ENCODE measurements around the gene OTOS.

OTOS gene

GRCh38 chr2:240166761-240167587 is 26.5 kb upstream of the OTOS start:
- no peak for DNase-seq

- no peak for DNase-seq
Measured at GRCh38 chr2:240166191-240166590, 25.7 kb upstream of the OTOS start.

DNA sequence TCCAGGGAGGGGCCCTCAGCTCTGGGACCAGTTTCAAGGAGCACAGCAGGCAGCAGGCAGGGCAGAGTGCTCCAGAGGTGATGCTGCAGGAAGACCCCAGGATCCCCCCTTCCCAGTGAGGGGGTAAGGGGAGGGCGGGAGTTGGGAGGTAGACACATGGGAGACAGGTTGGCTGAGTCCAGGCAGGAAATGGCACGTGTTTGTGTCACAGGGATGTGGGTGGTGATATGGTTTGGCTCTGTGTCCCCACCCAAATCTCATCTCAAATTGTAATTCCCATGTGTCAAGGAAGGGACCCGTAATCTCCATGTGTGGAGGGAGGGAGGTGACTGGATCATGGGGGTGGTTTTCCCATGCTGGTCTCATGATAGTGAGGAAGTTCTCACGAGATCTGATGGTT is 25.2 kb upstream of the OTOS start:
- no peak for DNase-seq

- DNase-seq = no peak
Measured at GRCh38 chr2:240165034-240165433, 24.6 kb upstream of the OTOS start.

- no peak for DNase-seq
Measured at GRCh38 chr2:240164586-240164985, 24.1 kb upstream of the OTOS start.

GRCh38 chr2:240163844-240164574 is 23.6 kb upstream of the OTOS start:
- no peak for DNase-seq

DNA sequence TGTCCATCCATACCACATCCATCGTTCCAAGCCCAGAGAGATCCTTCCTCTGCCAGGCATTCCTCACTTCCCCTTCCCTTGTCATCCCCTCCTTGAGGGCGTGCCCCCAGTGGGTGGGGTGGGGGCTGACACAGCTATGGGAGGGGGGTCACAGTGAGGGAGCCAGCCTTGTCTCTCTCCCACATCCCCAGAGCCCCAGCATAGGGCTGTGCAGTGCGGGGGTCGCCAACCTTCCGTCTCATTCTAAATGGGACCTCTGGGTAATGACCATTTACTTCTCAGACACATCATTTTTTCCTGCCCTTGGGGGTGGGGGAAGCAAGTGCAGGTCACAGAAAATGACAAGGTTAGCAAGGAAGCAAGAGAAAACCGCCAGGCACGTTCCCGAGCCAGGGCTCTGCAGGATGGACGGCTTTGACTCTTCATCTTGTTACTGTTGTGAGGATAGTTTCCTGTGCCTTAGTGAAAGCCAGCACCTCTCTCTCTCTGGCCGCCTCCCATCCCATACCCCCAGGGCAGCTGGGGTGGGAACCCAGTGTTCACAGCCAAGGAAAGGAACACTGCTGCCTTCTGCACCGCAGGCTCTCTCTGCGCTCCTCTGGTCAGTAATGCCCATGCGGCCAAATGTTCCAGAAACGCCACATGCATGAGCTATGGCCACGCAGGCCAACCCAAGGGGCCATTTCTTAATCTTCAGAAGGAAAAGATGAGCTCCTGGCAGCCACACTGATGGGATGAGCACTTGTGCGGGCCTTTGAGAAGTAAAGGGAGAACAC is 22.7 kb upstream of the OTOS start:
- DNase-seq = no peak

- no peak for DNase-seq
Measured at GRCh38 chr2:240162531-240162930, 22.1 kb upstream of the OTOS start.

DNA sequence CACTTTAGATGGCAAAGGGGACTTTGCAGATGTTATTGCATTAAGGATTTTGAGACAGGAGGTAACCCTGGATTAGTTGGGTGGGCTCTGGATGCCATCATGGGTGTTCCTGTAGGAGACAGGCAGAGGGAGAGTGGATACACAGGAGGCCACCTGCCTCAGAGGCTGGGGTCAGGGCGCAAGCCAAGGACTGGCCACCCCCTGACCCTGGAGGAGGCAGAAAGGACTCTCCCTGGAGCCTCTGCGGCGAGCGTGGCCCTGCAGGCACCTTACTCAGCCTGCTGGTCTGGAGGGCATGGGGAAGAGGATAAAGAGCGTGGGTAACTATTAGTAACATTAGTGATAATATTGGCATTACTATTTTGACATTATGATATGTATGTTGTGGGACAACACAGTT is 21.6 kb upstream of the OTOS start:
- DNase-seq = no peak

DNA sequence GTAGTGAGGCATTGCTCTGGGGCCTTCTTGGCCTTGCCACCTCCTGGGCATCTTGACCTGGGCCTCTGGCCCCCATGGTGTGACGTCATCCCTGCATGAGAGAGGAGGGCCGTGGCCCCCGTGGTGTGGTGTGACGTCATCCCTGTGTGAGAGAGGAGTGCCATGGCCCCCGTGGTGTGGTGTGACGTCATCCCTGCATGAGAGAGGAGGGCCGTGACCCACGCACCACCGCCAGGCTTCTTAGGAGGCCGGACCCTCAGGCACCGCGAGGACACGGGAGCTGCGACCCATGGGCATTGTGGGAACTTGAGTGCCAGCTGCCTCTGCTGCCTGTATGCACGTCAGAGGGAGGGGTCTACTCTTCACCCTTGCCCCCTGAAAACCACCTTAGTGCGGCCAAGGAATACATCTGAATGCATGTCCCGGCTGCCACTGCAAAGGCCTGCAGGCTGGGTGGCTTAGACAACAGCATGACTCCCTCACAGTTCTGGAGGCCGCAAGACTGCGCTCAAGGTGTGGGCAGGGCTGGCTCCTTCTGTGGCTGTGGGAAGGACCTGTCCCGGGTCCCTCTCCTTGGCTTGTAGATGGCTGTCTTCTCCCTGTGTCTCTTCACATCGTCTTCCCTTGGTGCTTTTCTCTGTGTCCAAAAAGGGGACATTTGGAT is 20.8 kb upstream of the OTOS start:
- no peak for DNase-seq

GRCh38 chr2:240160291-240161086 is 20.0 kb upstream of the OTOS start:
- no peak for DNase-seq

DNA sequence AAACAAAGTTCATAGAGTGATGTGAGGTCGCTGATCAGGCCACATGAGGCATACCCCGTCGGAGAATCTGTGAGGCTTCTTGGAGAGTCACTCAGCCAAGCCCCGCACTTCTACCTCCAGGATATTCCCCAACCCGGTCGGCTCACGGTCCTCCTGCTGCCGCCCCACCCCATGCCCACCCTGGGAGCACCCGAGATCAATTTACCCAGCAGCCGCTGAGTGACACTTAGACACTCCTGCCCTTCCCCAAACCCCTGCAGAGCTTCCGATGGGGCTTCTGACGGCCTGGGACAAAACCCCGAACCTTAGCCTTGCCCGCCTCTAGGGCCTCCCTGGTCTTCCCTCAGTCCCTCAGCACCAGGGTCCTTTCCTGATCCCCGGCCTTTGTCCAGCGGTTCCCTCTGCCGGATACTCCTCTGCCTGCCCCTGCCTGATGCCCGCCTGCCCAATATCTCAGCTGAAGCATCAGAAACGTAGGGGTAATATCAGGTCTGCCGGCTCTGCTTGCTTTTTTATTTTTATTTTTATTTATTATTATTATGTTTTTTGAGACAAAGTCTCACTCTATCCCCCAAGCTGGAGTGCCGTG is 18.9 kb upstream of the OTOS start:
- no peak for DNase-seq

GRCh38 chr2:240157147-240157470 is 16.7 kb upstream of the OTOS start:
- DNase-seq = no peak

GRCh38 chr2:240156435-240157146 is 16.1 kb upstream of the OTOS start:
- no peak for DNase-seq

DNA sequence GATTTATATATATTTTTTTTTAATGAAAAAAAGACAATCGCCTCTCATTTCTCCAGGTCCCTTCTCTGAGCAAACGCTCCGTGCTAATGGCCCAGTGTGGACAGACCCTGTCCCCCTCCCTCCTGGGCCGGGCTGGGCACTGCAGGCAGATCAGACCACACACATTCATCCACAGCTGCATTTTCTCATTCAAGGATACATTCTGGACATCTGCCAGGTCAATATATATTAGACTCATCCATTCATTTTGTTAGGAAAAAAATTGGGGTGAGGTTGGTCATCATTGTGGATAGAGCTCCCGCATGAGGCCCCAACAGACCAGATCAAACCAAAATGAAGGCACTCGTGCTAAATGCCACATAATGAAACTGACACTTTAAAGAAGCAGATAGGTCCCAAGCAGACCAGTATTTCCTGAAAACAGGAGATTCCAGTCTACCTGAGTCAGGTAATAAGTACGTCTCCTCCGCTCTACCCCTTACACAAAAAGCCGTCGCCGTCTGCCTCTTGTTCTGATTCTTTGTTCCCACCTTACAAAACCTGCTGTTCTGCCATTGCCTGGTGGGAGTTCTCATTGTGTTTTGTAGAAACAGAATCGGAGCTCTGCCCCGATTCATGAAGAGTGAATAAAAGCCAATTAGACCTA is 15.4 kb upstream of the OTOS start:
- DNase-seq = no peak

- no peak for DNase-seq
Measured at GRCh38 chr2:240155048-240155744, 14.7 kb upstream of the OTOS start.

DNA sequence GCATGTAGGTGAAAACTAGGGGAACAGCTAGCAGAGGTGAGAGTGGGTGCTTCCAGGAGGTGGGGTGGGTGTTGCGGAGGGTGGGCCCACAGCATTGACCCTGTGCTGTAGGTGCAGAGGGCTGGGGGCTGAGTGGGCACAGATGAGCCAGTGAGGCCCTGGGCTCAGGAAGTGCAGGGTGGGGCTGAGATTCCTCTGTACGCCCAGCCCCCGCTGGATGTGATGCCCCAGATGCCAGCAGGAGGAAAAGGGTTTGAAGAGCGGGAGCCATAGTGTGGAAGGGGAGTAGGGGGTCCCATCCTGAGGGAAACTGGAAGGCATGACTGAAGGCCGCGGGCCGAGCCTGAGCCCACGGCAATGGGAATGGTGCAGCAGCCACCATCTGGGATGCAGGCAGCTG is 14.1 kb upstream of the OTOS start:
- DNase-seq = no peak

DNA sequence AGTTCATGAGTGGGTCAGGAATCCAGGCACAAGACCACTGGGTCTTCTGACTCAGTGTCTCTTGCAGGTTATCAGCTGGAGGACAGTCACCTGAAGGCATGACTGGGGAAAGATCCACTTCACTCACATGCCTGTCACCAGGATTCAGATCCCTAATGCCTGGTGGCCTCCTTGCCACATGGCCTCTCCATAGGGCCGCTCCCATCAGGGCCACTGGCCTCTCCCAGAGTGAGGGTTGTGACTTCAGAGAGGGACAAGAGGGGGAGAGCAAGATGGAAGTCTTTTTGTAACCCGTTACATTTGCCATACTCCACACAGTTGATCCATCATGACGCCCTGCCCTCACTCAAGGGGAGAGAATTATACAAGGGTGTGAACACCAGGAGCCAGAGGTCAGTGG is 13.0 kb upstream of the OTOS start:
- DNase-seq = no peak

DNA sequence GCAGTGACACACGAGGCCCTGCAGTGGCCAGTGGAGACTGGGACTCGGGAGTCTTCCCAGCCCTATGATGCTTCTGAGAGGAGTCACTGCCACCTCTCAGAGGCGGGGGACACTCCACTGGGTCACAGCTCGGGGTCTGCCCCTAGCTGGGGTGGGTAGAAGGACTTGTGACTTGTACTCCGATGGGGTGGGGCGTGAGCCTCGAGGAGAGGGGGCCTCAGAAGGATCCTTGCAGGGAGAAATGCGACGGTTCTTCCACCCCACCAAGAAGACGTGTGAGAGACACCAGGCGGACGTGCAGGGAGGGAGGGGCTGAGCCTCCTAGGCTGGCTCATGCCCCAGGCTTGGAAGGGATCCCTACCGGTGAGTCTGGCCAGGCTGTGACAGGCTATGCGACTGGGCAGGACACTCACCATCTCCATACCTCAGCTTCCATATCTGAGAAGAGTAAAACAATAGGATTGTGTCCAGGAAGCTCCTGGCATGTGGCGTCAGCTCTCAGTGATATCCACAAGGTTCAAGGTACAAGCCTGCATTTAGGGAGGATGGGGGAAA is 11.1 kb upstream of the OTOS start:
- DNase-seq = no peak
